ENCODE results near the gene CRYBB1. TPM values are rescaled to one million over a fixed set of nuclear protein-coding genes. Genes with fewer than 3 reads are reported as not detected.
"Not testable (repeated sequence)": the region's sequence is repeated elsewhere in the genome, so short reads cannot be mapped to it uniquely, and the experiment has no call there.

Gene CRYBB1
- total and polyA plus RNA-seq, 3 experiments from 2014 or later, result not detected

- ChIA-PET CTCF (interaction anchor here (0.8 kb wide), 1 partner anchor 22 kb away, joined by 3 read pairs; no protein-coding TSS in a partner anchor), POLR2A (no interaction called here)
- H3K27ac Mint-ChIP-seq, result no peak overlapping the region
- no peaks in the 10 kb centered on the region for H3K9me3 Mint-ChIP-seq
- no peaks in the 10 kb centered on the region for H3K27me3 ChIP-seq (ENCODE audit: insufficient read depth, low read length, poor library complexity, severe bottlenecking)
- H3K27me3 Mint-ChIP-seq, result no peaks in the 10 kb centered on the region
- no peaks in the 10 kb centered on the region for H3K9me3 ChIP-seq (ENCODE audit: low read length)
- peaks cover 12 to 37% (median 14%) of the 10 kb centered on the region in 3 donors for H3K4me1 Mint-ChIP-seq
- H3K27ac ChIP-seq (ENCODE audit: low read depth, low read length), result peak overlapping the region; percentile 24
- no peak overlapping the region for H3K4me3 ChIP-seq (ENCODE audit: low read length)
- peaks cover 5% of the 10 kb centered on the region for H3K4me1 ChIP-seq (ENCODE audit: insufficient read depth, low read length)
- H3K36me3 ChIP-seq (ENCODE audit: insufficient read depth, low read length), result no peaks in the 10 kb centered on the region
- no peak for DNase-seq
- no peak overlapping the region for H3K4me3 Mint-ChIP-seq
- no peaks in the 10 kb centered on the region for H3K36me3 Mint-ChIP-seq
These were observed 628 bp upstream of the CRYBB1 start for GRCh38 chr22:26618455-26618854.

- no peaks in the 10 kb centered on the region for H3K9me3 ChIP-seq (ENCODE audit: low read length)
- peaks cover 5% of the 10 kb centered on the region for H3K4me1 ChIP-seq (ENCODE audit: insufficient read depth, low read length)
- no peak overlapping the region for H3K27ac ChIP-seq (ENCODE audit: low read depth, low read length)
- no peak for DNase-seq
- Mint-ChIP-seq H3K27ac (peak overlapping the region in 3 of 8 donors; percentile 6 to 65 (median 39)), H3K36me3 (no peaks in the 10 kb centered on the region), H3K27me3 (no peaks in the 10 kb centered on the region), H3K4me3 (no peak overlapping the region), H3K4me1 (peaks cover 12 to 44% (median 19%) of the 10 kb centered on the region in 3 donors), H3K9me3 (no peaks in the 10 kb centered on the region)
- H3K36me3 ChIP-seq (ENCODE audit: insufficient read depth, low read length), result no peaks in the 10 kb centered on the region
- no peaks in the 10 kb centered on the region for H3K27me3 ChIP-seq (ENCODE audit: insufficient read depth, low read length, poor library complexity, severe bottlenecking)
- POLR2A ChIA-PET, result no interaction called here
- CTCF ChIA-PET, result interaction anchor here (0.7 kb wide), 1 partner anchor 40 kb away, joined by 3 read pairs; the partner anchor contains the start of gene MIAT
- no peak overlapping the region for H3K4me3 ChIP-seq (ENCODE audit: low read length)
These were observed 1.2 kb downstream of the CRYBB1 start for GRCh38 chr22:26616650-26617049.

- POLR2A ChIA-PET, result interaction anchor here (1.1 kb wide), 1 partner anchor 11 kb away, joined by 3 read pairs; no protein-coding TSS in a partner anchor
- Histone ChIP-seq H3K27ac (ENCODE audit: low read depth, low read length) (no peak overlapping the region), H3K4me1 (ENCODE audit: insufficient read depth, low read length) (peaks cover 5% of the 10 kb centered on the region)
These were observed 1.9 kb downstream of the CRYBB1 start for GRCh38 chr22:26615830-26616435.

GRCh38 chr22:26615149-26615548, 2.7 kb downstream of the CRYBB1 start:
- H3K4me3 ChIP-seq (ENCODE audit: low read length), result no peak overlapping the region
- H3K4me1 ChIP-seq (ENCODE audit: insufficient read depth, low read length), result peaks cover 13% of the 10 kb centered on the region
- no peaks in the 10 kb centered on the region for H3K9me3 ChIP-seq (ENCODE audit: low read length)
- H3K4me1 Mint-ChIP-seq, result peaks cover 20 to 55% (median 26%) of the 10 kb centered on the region in 3 donors
- no peak for DNase-seq
- H3K27me3 Mint-ChIP-seq, result no peaks in the 10 kb centered on the region
- no peaks in the 10 kb centered on the region for H3K36me3 ChIP-seq (ENCODE audit: insufficient read depth, low read length)
- ChIA-PET CTCF (no interaction called here), POLR2A (interaction anchor here (1.1 kb wide), 1 partner anchor 10 kb away, joined by 3 read pairs; no protein-coding TSS in a partner anchor)
- no peaks in the 10 kb centered on the region for H3K36me3 Mint-ChIP-seq
- H3K27ac Mint-ChIP-seq, result no peak overlapping the region
- no peak overlapping the region for H3K4me3 Mint-ChIP-seq
- no peaks in the 10 kb centered on the region for H3K27me3 ChIP-seq (ENCODE audit: insufficient read depth, low read length, poor library complexity, severe bottlenecking)
- H3K27ac ChIP-seq (ENCODE audit: low read depth, low read length), result no peak overlapping the region
- H3K9me3 Mint-ChIP-seq, result no peaks in the 10 kb centered on the region

More at GRCh38 chr22:26615830-26616435, 1.9 kb downstream of the CRYBB1 start:
- Mint-ChIP-seq H3K27ac (no peak overlapping the region), H3K4me1 (peaks cover 12 to 47% (median 19%) of the 10 kb centered on the region in 3 donors), H3K4me3 (no peak overlapping the region), H3K27me3 (no peaks in the 10 kb centered on the region), H3K9me3 (no peaks in the 10 kb centered on the region), H3K36me3 (no peaks in the 10 kb centered on the region)
- H3K9me3 ChIP-seq (ENCODE audit: low read length), result no peaks in the 10 kb centered on the region
- no peaks in the 10 kb centered on the region for H3K27me3 ChIP-seq (ENCODE audit: insufficient read depth, low read length, poor library complexity, severe bottlenecking)
- H3K4me3 ChIP-seq (ENCODE audit: low read length), result no peak overlapping the region
- CTCF ChIA-PET, result no interaction called here
- no peak for DNase-seq
- H3K36me3 ChIP-seq (ENCODE audit: insufficient read depth, low read length), result no peaks in the 10 kb centered on the region

- H3K4me3 ChIP-seq (ENCODE audit: low read length), result no peak overlapping the region
- H3K4me1 ChIP-seq (ENCODE audit: insufficient read depth, low read length), result peaks cover 21% of the 10 kb centered on the region
- no peak overlapping the region for H3K4me3 Mint-ChIP-seq
- peaks cover 28 to 63% (median 35%) of the 10 kb centered on the region in 3 donors for H3K4me1 Mint-ChIP-seq
- H3K27me3 ChIP-seq (ENCODE audit: insufficient read depth, low read length, poor library complexity, severe bottlenecking), result no peaks in the 10 kb centered on the region
- no peaks in the 10 kb centered on the region for H3K9me3 Mint-ChIP-seq
- H3K27ac Mint-ChIP-seq, result no peak overlapping the region
- no peaks in the 10 kb centered on the region for H3K9me3 ChIP-seq (ENCODE audit: low read length)
- CTCF ChIA-PET, result no interaction called here
- no peaks in the 10 kb centered on the region for H3K27me3 Mint-ChIP-seq
- POLR2A ChIA-PET, result no interaction called here
- no peak for DNase-seq
- H3K36me3 Mint-ChIP-seq, result no peaks in the 10 kb centered on the region
- no peaks in the 10 kb centered on the region for H3K36me3 ChIP-seq (ENCODE audit: insufficient read depth, low read length)
- H3K27ac ChIP-seq (ENCODE audit: low read depth, low read length), result no peak overlapping the region
These were observed 3.5 kb downstream of the CRYBB1 start for GRCh38 chr22:26614322-26614721.

GRCh38 chr22:26613753-26614152, 4.1 kb downstream of the CRYBB1 start:
- POLR2A ChIA-PET; H3K4me3 ChIP-seq (ENCODE audit: low read length); DNase-seq; H3K27me3 ChIP-seq (ENCODE audit: insufficient read depth, low read length, poor library complexity, severe bottlenecking); H3K9me3 Mint-ChIP-seq; H3K27ac ChIP-seq (ENCODE audit: low read depth, low read length); H3K27me3 Mint-ChIP-seq; CTCF ChIA-PET; H3K36me3 Mint-ChIP-seq; H3K27ac Mint-ChIP-seq; H3K9me3 ChIP-seq (ENCODE audit: low read length); H3K36me3 ChIP-seq (ENCODE audit: insufficient read depth, low read length); H3K4me3 Mint-ChIP-seq: not testable (repeated sequence)
- H3K4me1 Mint-ChIP-seq, result peaks cover 34 to 64% (median 39%) of the 10 kb centered on the region in 3 donors
- H3K4me1 ChIP-seq (ENCODE audit: insufficient read depth, low read length), result peaks cover 27% of the 10 kb centered on the region

- Mint-ChIP-seq H3K36me3 (no peaks in the 10 kb centered on the region), H3K27ac (peak overlapping the region in 1 of 8 donors; percentile 64)
These were observed 5.2 kb downstream of the CRYBB1 start for GRCh38 chr22:26612652-26613051.

GRCh38 chr22:26610996-26611395, 6.8 kb downstream of the CRYBB1 start:
- CTCF ChIA-PET, result interaction anchor here (1.1 kb wide), 1 partner anchor 31 kb away, joined by 4 read pairs; no protein-coding TSS in a partner anchor
- DNase-seq, result no peak

More at GRCh38 chr22:26612652-26613051, 5.2 kb downstream of the CRYBB1 start:
- H3K4me1 Mint-ChIP-seq, result peaks cover 33 to 64% (median 38%) of the 10 kb centered on the region in 3 donors
- H3K4me3 ChIP-seq (ENCODE audit: low read length), result no peak overlapping the region
- ChIA-PET CTCF (interaction anchor here (1.2 kb wide), 1 partner anchor 12 kb away, joined by 4 read pairs; no protein-coding TSS in a partner anchor), POLR2A (no interaction called here)
- DNase-seq, result no peak
- no peak overlapping the region for H3K27ac ChIP-seq (ENCODE audit: low read depth, low read length)
- H3K36me3 ChIP-seq (ENCODE audit: insufficient read depth, low read length), result no peaks in the 10 kb centered on the region
- no peaks in the 10 kb centered on the region for H3K9me3 ChIP-seq (ENCODE audit: low read length)
- peaks cover 0 to 1% of the 10 kb centered on the region in 2 donors for H3K27me3 Mint-ChIP-seq
- H3K9me3 Mint-ChIP-seq, result no peaks in the 10 kb centered on the region
- peak overlapping the region in 2 of 7 donors; percentile 30 to 59 for H3K4me3 Mint-ChIP-seq
- H3K27me3 ChIP-seq (ENCODE audit: insufficient read depth, low read length, poor library complexity, severe bottlenecking), result no peaks in the 10 kb centered on the region
- H3K4me1 ChIP-seq (ENCODE audit: insufficient read depth, low read length), result peaks cover 24% of the 10 kb centered on the region

More at GRCh38 chr22:26610996-26611395, 6.8 kb downstream of the CRYBB1 start:
- no peaks in the 10 kb centered on the region for H3K36me3 ChIP-seq (ENCODE audit: insufficient read depth, low read length)
- Mint-ChIP-seq H3K36me3 (no peaks in the 10 kb centered on the region), H3K27ac (no peak overlapping the region), H3K9me3 (no peaks in the 10 kb centered on the region), H3K27me3 (peaks cover 0 to 1% of the 10 kb centered on the region in 2 donors), H3K4me3 (peak overlapping the region in 5 of 7 donors; percentile 13 to 89 (median 79)), H3K4me1 (peaks cover 25 to 48% (median 31%) of the 10 kb centered on the region in 3 donors)
- peaks cover 24% of the 10 kb centered on the region for H3K4me1 ChIP-seq (ENCODE audit: insufficient read depth, low read length)
- no peaks in the 10 kb centered on the region for H3K27me3 ChIP-seq (ENCODE audit: insufficient read depth, low read length, poor library complexity, severe bottlenecking)
- no peaks in the 10 kb centered on the region for H3K9me3 ChIP-seq (ENCODE audit: low read length)
- POLR2A ChIA-PET, result interaction anchor here (0.9 to 1.3 kb wide), 4 partner anchors 14 to 31 kb away, joined by 4 to 6 read pairs (median 4); no protein-coding TSS in a partner anchor
- no peak overlapping the region for H3K4me3 ChIP-seq (ENCODE audit: low read length)
- H3K27ac ChIP-seq (ENCODE audit: low read depth, low read length), result no peak overlapping the region

All from CD8-positive, alpha-beta memory T cell (primary cell).